ENCODE results near the gene MAML2.

MAML2 gene

GRCh38 chr11:96342961-96343711 is at the start of gene MAML2:
TSS of gene MAML2 (minus strand) at chr11:96343195. CDS start at chr11:96341895, 1,300 bp downstream.
- DNase-seq (ENCODE audit: low spot score), result peak; percentile 93

GRCh38 chr11:96391698-96392307 is 48.8 kb upstream of the MAML2 start:
- no peak for DNase-seq (ENCODE audit: low spot score)

GRCh38 chr11:96390488-96390792 is 47.4 kb upstream of the MAML2 start:
- DNase-seq (ENCODE audit: low spot score), result no peak

GRCh38 chr11:96389720-96390487 is 46.9 kb upstream of the MAML2 start, which contains the start of the genes CCDC82 and JRKL:
TSS of gene CCDC82 (minus strand) at chr11:96389912. CDS start at chr11:96384747, 5,165 bp downstream.
TSS of gene JRKL (plus strand) at chr11:96390013. CDS start at chr11:96390650, 637 bp downstream.
- peak; percentile 97 for DNase-seq (ENCODE audit: low spot score)

- no peak for DNase-seq (ENCODE audit: low spot score)
These were observed 46.1 kb upstream of the MAML2 start for GRCh38 chr11:96388891-96389719.

- no peak for DNase-seq (ENCODE audit: low spot score)
These were observed 42.2 kb upstream of the MAML2 start for GRCh38 chr11:96385187-96385586.

GRCh38 chr11:96384156-96384555 is 41.2 kb upstream of the MAML2 start:
- no peak for DNase-seq (ENCODE audit: low spot score)

GRCh38 chr11:96376796-96377195 is 33.8 kb upstream of the MAML2 start:
- no peak for DNase-seq (ENCODE audit: low spot score)

- DNase-seq (ENCODE audit: low spot score), result no peak
These were observed 30.8 kb upstream of the MAML2 start for GRCh38 chr11:96373826-96374225.

- DNase-seq (ENCODE audit: low spot score), result no peak
These were observed 24.3 kb upstream of the MAML2 start for GRCh38 chr11:96367342-96367741.

- DNase-seq (ENCODE audit: low spot score), result no peak
These were observed 23.0 kb upstream of the MAML2 start for GRCh38 chr11:96366024-96366423.

- no peak for DNase-seq (ENCODE audit: low spot score)
These were observed 22.5 kb upstream of the MAML2 start for GRCh38 chr11:96365493-96365892.

- no peak for DNase-seq (ENCODE audit: low spot score)
These were observed 18.8 kb upstream of the MAML2 start for GRCh38 chr11:96361778-96362177.

- no peak for DNase-seq (ENCODE audit: low spot score)
These were observed 15.3 kb upstream of the MAML2 start for GRCh38 chr11:96358321-96358720.

GRCh38 chr11:96357794-96358193 is 14.8 kb upstream of the MAML2 start:
- no peak for DNase-seq (ENCODE audit: low spot score)

GRCh38 chr11:96356848-96357247 is 13.9 kb upstream of the MAML2 start:
- DNase-seq (ENCODE audit: low spot score), result no peak

GRCh38 chr11:96342014-96342960 is 708 bp downstream of the MAML2 start:
- DNase-seq (ENCODE audit: low spot score), result no peak

- DNase-seq (ENCODE audit: low spot score), result peak; percentile 51
These were observed 1.6 kb downstream of the MAML2 start for GRCh38 chr11:96341211-96342013.

- no peak for DNase-seq (ENCODE audit: low spot score)
These were observed 2.5 kb downstream of the MAML2 start for GRCh38 chr11:96340555-96340885.

All from germinal center (tissue), 1 donor.